Posterior vena cava (tissue), 2 donors: ENCODE results near the gene DOCK9. TPM values are rescaled to one million over a fixed set of nuclear protein-coding genes. Genes with fewer than 3 reads are reported as not detected.

Source experiments
- DNase-seq: peaks from one replicate; pipeline ENCODE4 v3.0.0-alpha.2; 2020; ENCODE audit warnings: low spot score
- intact Hi-C, 2 donors: fragments of 100-400 bp; cut with DNase I; formaldehyde crosslinking; loops; one replicate each; pipeline versions ENCODE4 v1.14.1 to v1.14.2; 2022 to 2023
- total RNA-seq, 2 donors: library from RNA; stranded (reverse); fragmentation: NEBNext Ultra II Directional; extraction: Animal tissue kit (Norgen Biotek cat#: 25700); gene quantifications; one replicate each; pipeline ENCODE4 v1.2.1, GENCODE V29; 2021
- donor health status: DM: yes; HTN: yes; CAD: no.
- donor health status: DM: yes; HTN: yes; CAD: no.

Gene DOCK9
- total RNA-seq, 2 donors from 2014 or later = 85.3 to 91.7 TPM

GRCh38 chr13:99000137-99000536 lies 22.3 kb upstream of the DOCK9 start:
- DNase-seq = no peak
- intact Hi-C loops = no loop called here

- DNase-seq = no peak
- intact Hi-C loops = no loop called here
Observed at GRCh38 chr13:98999639-98999952, 21.7 kb upstream of the DOCK9 start.

GRCh38 chr13:98998831-98999638 lies 21.2 kb upstream of the DOCK9 start:
- no peak for DNase-seq
- intact Hi-C loops = no loop called here

GRCh38 chr13:98997738-98998641 lies 20.1 kb upstream of the DOCK9 start:
- no peak for DNase-seq
- intact Hi-C loops = no loop called here

GRCh38 chr13:98997011-98997730 lies 19.3 kb upstream of the DOCK9 start:
- intact Hi-C loops = no loop called here
- no peak for DNase-seq

GRCh38 chr13:98996046-98996445 lies 18.2 kb upstream of the DOCK9 start:
- no peak for DNase-seq
- intact Hi-C loops = no loop called here

GRCh38 chr13:98994896-98995295 lies 17.0 kb upstream of the DOCK9 start:
- no peak for DNase-seq
- intact Hi-C loops = no loop called here

GRCh38 chr13:98994080-98994479 lies 16.2 kb upstream of the DOCK9 start:
- DNase-seq = no peak
- intact Hi-C loops = no loop called here

- no peak for DNase-seq
- intact Hi-C loops = no loop called here
Observed at GRCh38 chr13:98992355-98992754, 14.5 kb upstream of the DOCK9 start.

GRCh38 chr13:98990701-98991100 lies 12.8 kb upstream of the DOCK9 start:
- intact Hi-C loops = no loop called here
- no peak for DNase-seq

GRCh38 chr13:98989469-98990235 lies 11.8 kb upstream of the DOCK9 start:
- intact Hi-C loops = no loop called here

GRCh38 chr13:98988780-98989179 lies 10.9 kb upstream of the DOCK9 start:
- intact Hi-C loops = no loop called here

More at GRCh38 chr13:98989469-98990235, 11.8 kb upstream of the DOCK9 start:
- DNase-seq = no peak

GRCh38 chr13:98988277-98988676 lies 10.4 kb upstream of the DOCK9 start:
- intact Hi-C loops = no loop called here
- no peak for DNase-seq

More at GRCh38 chr13:98988780-98989179, 10.9 kb upstream of the DOCK9 start:
- no peak for DNase-seq

- no peak for DNase-seq
Observed at GRCh38 chr13:98987275-98987674, 9.4 kb upstream of the DOCK9 start.

GRCh38 chr13:98986226-98986846 lies 8.5 kb upstream of the DOCK9 start:
- DNase-seq = no peak
- intact Hi-C loops = no loop called here

More at GRCh38 chr13:98987275-98987674, 9.4 kb upstream of the DOCK9 start:
- intact Hi-C loops = no loop called here

GRCh38 chr13:98985591-98985990 lies 7.7 kb upstream of the DOCK9 start:
- DNase-seq = no peak
- intact Hi-C loops = no loop called here

GRCh38 chr13:98984983-98985382 lies 7.1 kb upstream of the DOCK9 start:
- intact Hi-C loops = no loop called here
- no peak for DNase-seq

GRCh38 chr13:98984118-98984517 lies 6.3 kb upstream of the DOCK9 start:
- no peak for DNase-seq
- intact Hi-C loops = no loop called here

- DNase-seq = no peak
- intact Hi-C loops = no loop called here
Observed at GRCh38 chr13:98983182-98983581, 5.3 kb upstream of the DOCK9 start.
